GM11168 (cell line): ENCODE results near the gene PTPRA.
"Not testable (repeated sequence)": the region's sequence is repeated elsewhere in the genome, so short reads cannot be mapped to it uniquely, and the experiment has no call there.

Experiments
- in situ Hi-C: fragments of 300-500 bp; cut with MboI; formaldehyde crosslinking; loops from one replicate; pipeline ENCODE4 v1.12.0; 2022; ENCODE audit warnings: low sequenced_read_pairs; ENCODE audit not compliant: unreplicated experiment

Gene PTPRA

GRCh38 chr20:2984956-2985661 lies 111.8 kb downstream of the PTPRA start:
- in situ Hi-C loops = no loop called here

GRCh38 chr20:2986466-2986865 lies 113.2 kb downstream of the PTPRA start:
- in situ Hi-C loops = no loop called here

GRCh38 chr20:2987861-2988260 lies 114.6 kb downstream of the PTPRA start:
- in situ Hi-C loops = no loop called here

- in situ Hi-C loops = no loop called here
These were observed 118.3 kb downstream of the PTPRA start for GRCh38 chr20:2991532-2991931.

GRCh38 chr20:2993250-2993649 lies 120.0 kb downstream of the PTPRA start:
- in situ Hi-C loops = no loop called here

GRCh38 chr20:2995796-2996195 lies 122.5 kb downstream of the PTPRA start:
- in situ Hi-C loops = no loop called here

- in situ Hi-C loops = no loop called here
These were observed 125.4 kb downstream of the PTPRA start for GRCh38 chr20:2998728-2999127.

DNA sequence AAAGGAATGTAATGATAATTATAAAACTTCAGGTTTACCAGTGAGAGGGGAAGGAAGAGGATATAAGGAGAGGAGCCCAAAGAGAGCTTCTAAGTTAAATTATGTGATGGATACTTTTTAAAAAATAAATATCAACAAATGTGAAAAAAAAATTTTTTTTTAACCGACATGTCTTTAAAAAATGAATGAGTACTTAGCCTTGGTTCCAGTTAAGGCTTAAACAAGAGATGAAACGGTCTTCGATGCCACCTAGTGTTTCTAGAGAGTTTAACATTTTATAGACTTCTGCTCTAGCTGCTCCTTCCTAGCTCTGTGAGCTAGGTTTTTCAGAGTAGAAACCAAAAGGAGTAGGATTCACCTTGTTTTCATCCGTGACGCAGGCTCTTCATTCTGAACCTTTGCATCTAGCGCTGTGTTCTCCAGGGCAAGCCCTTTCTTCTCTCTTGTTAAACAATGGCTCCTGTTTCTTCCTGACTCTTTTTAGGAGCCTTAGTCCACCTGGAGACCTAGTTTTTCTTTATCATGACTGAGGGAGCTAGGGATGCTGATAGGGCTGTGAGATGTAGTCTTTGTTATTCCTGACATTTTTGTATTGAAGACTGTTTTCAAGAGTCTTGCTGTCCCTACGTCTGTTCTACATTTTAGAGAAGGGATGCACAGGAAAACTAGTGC lies 127.7 kb downstream of the PTPRA start:
- in situ Hi-C loops = no loop called here

DNA sequence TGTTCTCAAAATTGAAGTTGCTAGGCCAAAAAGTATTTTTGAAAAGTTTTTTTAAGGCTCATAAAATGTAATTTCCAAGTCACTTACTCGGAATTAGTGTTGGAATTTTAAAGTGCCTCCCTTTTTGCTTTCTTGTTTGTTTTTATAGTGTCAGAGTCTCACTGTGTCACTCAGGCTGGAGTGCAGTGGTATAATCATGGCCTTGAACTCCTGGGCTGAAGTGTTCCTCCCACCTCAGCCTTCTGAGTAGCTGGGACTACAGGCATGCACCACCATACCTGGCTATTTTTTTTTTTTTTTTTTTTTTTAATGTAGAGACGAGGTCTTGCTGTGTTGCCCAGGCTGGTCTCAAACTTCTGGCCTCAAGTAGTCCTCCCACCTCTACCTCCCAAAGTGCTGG lies 130.1 kb downstream of the PTPRA start:
- in situ Hi-C loops = no loop called here

GRCh38 chr20:3010985-3011723 lies 137.9 kb downstream of the PTPRA start:
- in situ Hi-C loops = no loop called here

DNA sequence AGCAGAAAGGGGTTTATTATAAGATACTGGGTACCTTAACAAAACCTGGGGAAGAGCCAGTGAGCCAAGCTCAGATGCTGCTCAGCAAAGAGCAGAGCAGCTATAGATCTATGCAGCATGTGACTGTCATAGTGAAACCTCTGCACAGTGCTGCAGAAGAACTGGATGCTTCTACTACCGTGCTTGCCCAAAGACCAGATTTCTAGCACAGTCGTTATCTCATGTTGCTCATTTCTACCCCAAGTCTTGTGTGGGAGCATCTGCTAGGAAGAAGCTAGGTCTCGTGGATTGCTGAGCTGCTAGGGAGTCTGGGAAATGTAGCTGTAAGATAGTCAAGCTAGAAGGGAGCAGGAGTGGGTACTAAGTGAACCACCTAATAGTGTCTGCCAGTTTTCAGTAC lies 138.5 kb downstream of the PTPRA start:
- in situ Hi-C loops = no loop called here

GRCh38 chr20:3013771-3014170 lies 140.5 kb downstream of the PTPRA start:
- in situ Hi-C loops = no loop called here

GRCh38 chr20:3014179-3014578 lies 140.9 kb downstream of the PTPRA start:
- in situ Hi-C loops = no loop called here

DNA sequence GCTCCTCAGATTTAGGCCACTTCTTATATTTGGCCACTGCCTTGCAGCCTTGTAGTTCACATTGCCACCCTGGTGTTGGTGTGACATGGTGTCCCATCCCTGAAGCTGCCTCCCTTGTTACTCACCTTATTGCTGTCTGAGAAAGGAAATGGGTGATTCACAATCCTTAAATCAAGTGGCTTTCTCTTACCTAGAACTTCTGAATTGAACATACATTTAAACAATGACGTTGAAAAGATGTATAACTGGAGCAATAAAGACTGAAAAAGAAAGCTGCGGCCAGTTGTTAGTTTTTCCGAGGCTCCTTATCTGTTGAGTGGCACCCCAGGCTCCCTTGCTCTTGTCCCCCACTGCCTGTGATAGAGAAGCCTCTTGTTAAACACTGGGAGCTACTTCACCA lies 141.4 kb downstream of the PTPRA start:
- in situ Hi-C loops = no loop called here

GRCh38 chr20:3015302-3015701 lies 142.0 kb downstream of the PTPRA start:
- in situ Hi-C loops = not testable (repeated sequence)

- in situ Hi-C loops = no loop called here
These were observed 148.0 kb downstream of the PTPRA start for GRCh38 chr20:3021327-3021726.

GRCh38 chr20:3021777-3022176 lies 148.5 kb downstream of the PTPRA start:
- in situ Hi-C loops = no loop called here

DNA sequence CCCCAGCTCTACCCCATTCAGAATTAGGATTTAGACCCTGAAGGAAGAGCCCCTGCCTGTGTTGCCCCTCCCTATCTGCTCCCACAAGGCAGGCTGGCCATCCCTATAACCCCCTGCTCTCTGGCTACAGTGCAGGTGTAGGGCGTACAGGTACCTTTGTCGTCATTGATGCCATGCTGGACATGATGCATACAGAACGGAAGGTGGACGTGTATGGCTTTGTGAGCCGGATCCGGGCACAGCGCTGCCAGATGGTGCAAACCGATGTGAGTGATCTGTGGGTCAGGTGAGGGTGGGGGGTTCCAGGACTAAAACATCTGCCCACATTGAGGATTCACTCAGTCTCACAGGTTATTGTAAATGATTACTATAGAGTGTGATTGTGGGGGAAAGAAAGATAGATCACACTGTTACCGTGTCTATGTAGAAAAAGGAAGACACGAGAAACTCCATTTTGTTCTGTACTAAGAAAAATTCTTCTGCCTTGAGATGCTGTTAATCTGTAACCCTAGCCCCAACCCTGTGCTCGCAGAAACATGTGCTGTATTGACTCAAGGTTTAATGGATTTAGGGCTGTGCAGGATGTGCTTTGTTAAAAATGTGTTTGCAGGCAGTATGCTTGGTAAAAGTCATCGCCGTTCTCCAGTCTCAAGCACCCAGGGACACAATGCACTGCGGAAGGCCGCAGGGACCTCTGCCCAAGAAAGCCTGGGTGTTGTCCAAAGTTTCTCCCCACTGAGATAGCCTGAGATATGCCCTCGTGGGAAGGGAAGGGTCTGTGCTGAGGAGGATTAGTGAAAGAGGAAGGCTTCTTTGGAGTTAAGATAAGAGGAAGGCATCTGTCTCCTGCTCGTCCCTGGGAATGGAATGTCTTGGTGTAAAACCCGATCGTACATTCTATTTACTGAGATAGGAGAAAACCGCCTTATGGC lies 149.5 kb downstream of the PTPRA start:
- in situ Hi-C loops = not testable (repeated sequence)

GRCh38 chr20:3027987-3028386 lies 154.7 kb downstream of the PTPRA start:
- in situ Hi-C loops = no loop called here

- in situ Hi-C loops = no loop called here
These were observed 158.4 kb downstream of the PTPRA start for GRCh38 chr20:3031524-3032147.
